NCI-H187 treated with DMSO at 0.1 percent for 48 hours (cell line): ENCODE data around the gene ARL5A.
"Not testable (repeated sequence)": the region's sequence is repeated elsewhere in the genome, so short reads cannot be mapped to it uniquely, and the experiment has no call there.

ENCODE experiments used
- DNase-seq: peaks from one replicate; lab custom pipeline; 2025; lab: John Stamatoyannopoulos, UW

Gene ARL5A

DNA sequence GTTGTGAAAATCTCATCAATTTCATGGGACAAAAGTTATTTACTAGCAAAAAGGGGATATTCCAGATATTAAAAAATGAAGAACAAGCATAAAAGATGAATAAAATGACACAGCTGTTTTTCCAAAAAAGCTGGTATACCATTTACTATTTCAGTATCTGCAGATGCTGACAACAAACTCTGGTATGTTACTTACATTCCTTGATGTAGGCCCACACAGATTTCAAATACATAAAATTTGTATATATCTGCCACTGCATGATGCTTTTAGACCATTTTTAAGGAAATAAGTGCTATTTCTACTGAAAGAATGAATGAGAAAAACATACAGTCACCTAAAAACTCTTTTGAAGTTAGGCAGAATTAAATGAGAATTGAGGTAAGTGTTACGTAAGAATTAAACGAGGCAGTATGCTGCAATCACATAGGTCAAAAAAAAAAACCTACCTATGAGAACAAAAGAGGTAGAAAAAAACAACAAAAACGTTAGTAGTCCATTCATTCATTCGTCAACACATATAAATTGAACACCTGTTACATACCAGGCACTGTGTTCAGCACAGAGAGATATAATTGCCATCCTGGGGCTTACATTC, 32.5 kb downstream of the ARL5A start:
- DNase-seq, result no peak

- not testable (repeated sequence) for DNase-seq
These were observed 33.8 kb downstream of the ARL5A start for GRCh38 chr2:151794422-151794821.

DNA sequence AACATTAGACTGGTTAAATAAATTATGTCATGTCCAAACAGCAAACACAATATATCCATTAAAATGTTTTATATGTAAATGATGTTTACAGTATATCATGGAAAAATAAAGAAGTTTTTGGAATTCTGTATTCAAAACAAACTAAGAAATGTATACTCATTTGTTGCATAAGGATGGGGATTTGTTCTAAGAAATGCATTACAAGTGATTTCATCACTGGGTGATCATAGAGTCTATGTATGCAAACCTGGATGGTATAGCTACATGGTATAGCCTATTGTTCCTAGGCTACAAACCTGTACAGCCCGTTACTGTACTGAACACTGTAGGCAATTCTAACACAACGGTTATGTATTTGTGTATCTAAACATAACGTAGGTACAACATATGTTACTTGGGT, 35.1 kb downstream of the ARL5A start:
- no peak for DNase-seq

- no peak for DNase-seq
These were observed 35.6 kb downstream of the ARL5A start for GRCh38 chr2:151792589-151792988.

DNA sequence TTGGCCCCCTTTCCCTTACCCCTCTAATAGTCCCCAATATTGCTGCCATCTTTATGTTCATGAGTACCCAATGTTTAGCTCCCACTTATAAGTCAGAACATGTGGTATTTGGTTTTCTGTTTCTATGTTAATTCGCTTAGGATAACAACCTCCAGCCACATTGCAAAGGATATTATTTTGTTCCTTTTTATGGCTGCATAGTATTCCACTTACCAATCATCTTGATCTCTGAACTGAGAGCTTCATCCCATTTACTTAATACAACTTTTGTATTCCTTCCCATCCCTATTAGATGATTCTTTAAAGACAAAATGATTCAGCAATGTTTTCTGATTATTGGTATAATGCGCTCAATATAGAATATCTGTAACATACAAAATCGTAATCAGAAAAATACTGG, 36.7 kb downstream of the ARL5A start:
- no peak for DNase-seq

DNA sequence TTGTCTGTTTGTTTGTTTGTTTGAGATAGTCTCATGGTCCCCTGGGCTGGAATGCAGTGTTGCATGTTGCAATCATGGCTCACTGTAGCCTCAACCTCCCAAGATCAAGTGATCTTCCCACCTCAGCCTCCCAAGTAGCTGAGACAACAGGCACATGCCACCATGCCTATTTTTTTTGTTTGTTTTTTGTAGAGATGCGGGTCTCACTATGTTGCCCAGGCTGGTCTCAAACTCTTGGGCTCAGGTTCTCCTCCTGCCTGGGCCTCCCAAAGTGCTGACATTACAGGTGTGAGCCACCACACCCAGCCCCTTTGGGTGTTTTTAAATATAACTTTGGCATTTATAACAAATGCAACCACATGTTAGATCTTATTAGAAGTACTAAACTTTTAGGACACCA, 37.5 kb downstream of the ARL5A start:
- no peak for DNase-seq

DNA sequence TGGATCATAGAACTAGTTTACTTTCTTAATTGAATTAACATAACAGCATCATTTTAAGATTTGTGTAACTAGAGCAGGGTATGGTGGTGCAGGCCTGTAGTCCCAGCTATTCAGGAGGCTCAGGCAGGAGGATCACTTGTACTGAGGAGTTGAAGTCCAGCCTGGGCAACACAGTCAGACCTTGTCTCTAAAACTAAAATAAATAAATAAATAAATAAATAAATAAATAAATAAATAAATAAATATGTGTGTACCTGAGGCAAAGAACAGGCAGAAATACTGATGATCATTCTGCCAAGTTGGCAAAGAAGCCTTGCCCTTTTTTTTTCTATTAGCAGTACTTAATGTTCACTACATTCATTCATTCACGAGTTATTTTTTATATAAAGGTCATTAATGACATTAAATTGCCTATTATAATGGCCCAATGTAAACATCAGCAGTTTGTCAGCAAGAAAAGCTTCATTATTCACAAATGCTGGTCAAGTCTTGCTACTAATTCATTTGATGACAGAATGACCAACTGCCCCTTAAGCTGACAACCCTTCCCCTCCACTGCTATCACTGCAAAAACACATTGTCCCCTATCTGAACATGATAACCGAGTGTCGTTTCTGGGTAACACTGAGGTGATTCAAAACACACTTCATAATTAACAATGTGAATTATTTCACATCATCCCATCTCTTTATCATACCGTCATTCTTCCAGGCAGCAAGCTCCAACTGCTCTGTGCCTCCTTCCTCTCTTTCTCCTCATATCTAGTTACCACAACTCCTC, 39.0 kb downstream of the ARL5A start:
- DNase-seq, result no peak

- DNase-seq, result no peak
These were observed 41.7 kb downstream of the ARL5A start for GRCh38 chr2:151786483-151786882.

DNA sequence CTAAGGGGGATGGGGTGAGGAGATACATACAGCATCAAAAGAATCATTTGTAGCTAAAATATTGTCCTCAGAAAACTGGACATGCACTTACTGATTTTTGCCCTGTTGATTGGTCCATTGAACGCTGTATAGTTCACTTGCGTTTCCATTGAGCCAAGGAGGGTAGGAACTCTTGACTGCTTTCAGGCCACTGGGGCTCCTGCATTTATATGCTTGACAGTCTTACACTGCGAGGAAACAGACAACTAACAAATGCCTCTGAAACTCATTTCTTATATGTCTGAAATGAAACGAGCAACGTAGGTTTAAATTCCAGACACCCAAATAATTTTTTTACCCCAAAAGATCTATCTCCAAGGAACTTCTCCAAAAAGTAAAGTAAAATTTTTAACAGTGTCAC, 42.1 kb downstream of the ARL5A start:
- no peak for DNase-seq

DNA sequence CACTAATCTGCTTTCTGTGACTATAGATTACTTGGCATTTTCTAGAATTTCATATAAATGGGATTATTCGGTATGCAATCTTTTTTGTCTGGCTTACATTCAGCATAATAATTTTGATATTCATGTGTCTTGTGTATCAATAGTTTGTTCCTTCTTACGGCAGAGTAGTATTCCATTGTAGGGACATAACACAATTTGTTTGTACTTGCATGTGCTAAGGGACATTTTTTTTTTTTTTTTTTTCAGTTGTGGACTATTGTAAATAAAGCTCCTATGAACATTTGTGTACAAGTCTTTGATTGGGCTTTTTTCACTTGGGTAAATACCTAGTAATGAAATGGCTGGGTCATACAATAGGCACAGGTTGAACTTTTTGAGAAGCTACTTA, 45.1 kb downstream of the ARL5A start:
- DNase-seq, result no peak

DNA sequence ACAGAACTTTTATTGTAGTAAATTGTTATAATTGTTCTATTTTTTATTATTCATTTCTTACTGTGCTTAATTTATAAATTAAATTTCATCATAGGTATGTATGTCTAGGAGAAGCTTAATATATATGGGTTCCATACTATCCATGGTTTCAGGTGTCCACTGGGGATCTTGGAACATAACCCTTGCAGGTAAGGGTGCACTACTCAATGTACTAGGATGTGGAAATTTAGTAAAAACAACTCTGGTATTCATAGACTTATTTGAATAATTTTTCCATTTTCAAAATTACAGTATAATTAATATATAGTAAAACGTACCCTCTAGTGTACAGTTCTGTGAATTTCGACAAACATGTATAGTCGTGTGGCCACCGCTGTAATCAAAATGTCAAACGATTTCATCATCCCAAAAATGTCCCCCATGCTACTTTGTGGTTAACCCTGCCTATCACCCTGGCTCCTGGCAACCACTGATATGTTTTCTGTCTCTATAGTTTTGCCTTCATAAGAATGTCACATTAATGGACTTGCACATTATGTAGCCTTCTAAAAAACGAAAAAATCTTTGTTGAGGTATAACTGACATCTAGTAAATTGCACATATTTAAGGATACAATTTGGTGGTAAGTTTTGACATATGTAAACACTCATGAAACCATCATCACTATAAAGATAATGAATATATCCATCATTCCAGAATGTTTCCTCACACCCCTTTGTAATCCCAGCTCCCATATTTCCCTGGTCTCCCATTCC, 45.7 kb downstream of the ARL5A start:
- DNase-seq, result no peak

DNA sequence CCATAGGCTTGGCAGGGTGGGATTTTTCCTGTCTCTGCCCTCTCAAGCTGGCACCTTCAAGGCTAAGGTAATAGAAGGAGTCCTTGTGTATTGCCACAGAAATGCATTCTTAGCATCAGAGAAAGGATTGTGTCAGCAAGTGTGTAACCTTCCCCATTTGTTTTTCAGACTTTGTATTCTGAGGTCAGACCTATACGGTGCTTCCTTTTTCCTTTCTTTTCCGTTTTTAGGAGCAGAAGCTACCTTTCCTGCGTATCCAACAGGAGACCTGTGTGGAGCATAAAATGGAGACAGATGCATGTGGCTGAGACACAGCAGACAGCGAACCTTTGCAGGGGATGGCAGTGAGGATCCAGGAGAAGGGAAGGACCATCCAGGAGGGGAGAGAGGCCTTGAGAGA, 46.6 kb downstream of the ARL5A start:
- DNase-seq, result no peak

- no peak for DNase-seq
These were observed 47.3 kb downstream of the ARL5A start for GRCh38 chr2:151780938-151781337.

DNA sequence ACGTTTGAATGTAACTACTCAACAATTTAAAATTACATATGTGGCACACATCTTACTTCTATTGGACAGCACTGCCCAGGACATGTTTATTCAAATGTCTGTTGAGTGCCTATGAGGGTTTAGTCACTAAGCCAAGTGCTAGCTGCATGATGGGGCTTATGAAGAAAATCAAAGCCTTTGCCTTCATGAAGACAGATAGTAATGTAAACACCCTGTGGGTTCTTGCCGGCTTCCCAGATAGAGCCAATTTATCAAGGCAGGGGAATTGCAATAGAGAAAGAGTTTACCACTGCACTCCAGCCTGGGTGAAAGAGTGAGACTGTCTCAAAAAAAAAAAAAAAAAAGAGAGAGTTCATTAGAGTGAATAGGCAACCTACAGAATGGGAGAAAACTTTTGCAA, 50.3 kb downstream of the ARL5A start:
- no peak for DNase-seq

DNA sequence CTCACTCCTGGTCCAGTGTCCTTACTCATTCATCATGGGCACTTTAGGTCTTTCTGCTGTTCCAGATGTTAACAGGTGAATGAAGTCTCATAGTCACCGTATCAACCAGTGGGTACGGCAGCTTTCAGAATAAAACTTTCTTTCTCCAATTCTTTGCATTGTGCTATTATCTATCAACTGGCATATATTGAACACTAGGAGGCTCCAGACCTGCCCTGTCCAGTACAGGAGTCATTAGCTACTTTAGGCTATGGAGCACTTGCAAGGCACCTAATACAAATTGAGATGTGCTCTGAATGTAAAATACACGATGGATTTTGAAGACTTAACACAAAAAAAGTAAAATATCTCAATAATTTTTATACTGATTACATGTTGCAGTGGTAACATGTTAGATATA, 50.7 kb downstream of the ARL5A start:
- no peak for DNase-seq

DNA sequence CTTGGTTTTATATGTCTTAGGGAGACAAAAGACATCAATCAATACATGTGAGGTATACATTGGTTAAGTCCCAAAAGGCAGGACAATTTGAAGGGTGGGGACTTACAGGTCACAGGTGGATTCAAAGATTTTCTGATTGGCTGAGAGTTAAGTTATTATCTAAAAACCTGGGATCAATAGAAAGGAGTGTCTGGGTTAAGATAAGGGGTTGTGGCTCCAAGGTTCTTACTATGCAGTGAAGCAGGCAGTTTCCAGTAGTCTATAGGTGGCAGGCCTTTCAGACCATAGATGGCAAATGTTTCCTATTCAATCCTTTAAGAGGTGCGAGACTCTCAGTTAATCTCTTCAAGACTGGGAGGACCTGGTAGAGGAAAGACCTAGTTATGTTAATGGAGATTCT, 51.9 kb downstream of the ARL5A start:
- no peak for DNase-seq

DNA sequence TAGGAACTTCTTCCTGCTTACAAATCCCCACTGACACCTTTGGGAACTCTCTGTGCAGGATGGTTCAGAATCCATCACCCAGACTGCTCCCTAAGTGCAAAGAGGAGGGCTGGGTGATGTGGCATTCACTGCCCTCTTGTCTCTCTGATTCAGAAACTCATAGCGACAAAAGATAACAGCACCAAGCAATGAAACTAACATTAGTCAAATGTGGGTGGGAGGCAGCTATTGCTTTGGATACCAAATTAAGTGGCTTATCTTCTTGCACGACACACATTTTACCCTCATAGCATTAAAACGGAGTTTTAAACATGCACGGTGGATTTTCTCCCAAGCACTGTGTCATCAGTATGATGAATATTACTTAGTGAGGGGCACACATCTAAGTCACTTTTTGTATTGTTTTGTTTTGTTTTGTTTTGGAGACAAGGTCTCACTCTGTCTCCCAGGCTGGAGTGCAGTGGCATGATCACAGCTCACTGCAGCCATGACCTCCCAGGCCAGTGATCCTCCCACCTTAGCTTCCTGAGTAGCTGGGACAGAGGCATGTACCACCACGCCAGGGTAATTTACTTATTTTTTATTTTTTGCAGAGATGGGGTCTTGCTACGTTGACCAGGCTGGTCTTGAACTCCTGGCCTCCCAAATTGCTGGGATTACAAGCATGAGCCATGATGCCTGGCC, 53.0 kb downstream of the ARL5A start:
- no peak for DNase-seq

DNA sequence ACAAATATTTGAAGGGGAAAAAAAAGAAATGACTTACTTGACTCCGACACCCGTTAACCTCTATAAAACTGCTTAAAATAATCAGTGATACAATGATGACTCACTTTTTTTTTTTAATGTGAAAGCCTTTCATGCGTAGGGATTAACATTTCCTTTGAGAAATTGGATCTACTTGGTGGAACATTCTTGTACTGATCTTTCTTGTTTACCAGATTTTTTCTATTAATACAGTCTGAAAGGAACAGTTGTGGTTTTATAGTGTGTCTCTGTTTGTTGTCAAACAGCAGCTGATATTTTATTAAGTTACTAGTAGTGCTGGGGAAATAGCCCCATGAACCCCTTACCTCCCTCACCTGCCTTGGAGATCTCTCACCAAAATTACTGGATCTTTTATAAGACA, 53.7 kb downstream of the ARL5A start:
- no peak for DNase-seq

DNA sequence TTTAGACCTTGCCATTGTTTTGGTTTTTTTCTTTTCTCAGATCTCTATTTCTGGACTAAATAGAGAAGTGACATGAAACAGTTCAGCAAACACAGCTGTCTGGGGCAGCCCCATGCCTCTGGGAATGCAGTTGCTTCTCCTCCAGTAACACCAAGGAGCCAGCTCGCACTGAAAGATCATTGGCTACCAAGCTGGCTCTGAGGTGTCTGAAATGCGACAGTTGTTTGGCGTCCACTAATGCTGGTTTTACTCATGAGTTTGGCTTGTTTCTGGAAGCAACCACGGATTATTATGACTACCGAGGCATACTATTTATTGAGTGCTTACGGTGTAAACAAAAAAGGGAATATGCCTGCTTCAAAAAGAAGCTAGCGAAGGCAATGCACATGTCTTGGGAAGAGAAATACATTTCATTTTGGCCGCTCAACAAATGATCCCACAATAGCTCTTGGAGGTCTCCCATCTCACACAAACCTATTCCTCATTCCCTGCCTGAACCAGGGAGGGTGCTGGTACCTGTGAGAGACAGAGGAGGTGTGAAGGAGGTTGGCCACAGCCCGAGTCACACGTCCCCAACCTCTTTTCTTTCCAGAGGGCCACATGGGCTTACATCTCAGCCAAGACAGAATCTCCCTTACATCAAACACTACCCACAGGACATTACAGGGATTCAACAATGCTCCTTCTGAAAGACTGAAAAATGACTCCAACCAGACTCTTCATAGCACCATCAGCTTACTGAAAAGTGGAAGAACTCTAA, 56.4 kb downstream of the ARL5A start:
- no peak for DNase-seq

DNA sequence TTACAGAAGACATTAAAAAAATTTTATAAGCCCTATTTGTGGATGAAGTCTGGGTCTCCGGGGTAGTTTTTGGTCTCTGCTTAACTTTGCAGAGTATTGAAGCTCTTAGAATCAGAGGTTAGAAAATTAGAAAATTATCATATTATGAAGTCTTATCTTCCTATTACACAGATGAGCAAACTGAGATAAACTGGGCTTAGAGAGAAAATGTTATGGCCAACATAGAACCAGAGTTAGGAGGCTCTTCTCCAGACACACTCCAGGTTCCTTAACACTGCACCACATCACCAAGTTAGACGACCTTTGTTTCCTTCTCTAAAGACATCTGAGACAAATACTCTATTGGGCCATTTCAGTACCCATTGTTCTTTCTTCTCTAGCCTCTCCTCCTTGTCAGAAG, 57.2 kb downstream of the ARL5A start:
- DNase-seq, result no peak

- DNase-seq, result no peak
These were observed 58.6 kb downstream of the ARL5A start for GRCh38 chr2:151769606-151770005.

GRCh38 chr2:151767536-151767935, 60.7 kb downstream of the ARL5A start:
- DNase-seq, result no peak
